GM12891 (cell line): Measurements from ENCODE around the gene INSIG1.

Experiments
- POLR2A ChIP-seq: IDR thresholded peaks from 2 replicates; pipeline ENCODE4 v1.6.1; 2011; ENCODE audit warnings: low read depth, low read length, control low read depth
- POLR2AphosphoS5 ChIP-seq: IDR thresholded peaks from 2 replicates; pipeline ENCODE4 v1.6.1; 2011; ENCODE audit warnings: low read depth, low read length, control low read depth
- POU2F2 ChIP-seq: IDR thresholded peaks from 2 replicates; pipeline ENCODE4 v1.6.1; 2011; ENCODE audit warnings: low read depth, mild to moderate bottlenecking, control low read depth, low read length, moderate library complexity
- TAF1 ChIP-seq: IDR thresholded peaks from 2 replicates; pipeline ENCODE4 v1.6.1; 2011; ENCODE audit warnings: low read depth, low read length, control low read depth

- TF ChIP-seq POLR2AphosphoS5 (no peak), POLR2A (no peak), TAF1 (no peak), POU2F2 (no peak)
These were observed 53.6 kb downstream of the INSIG1 start for GRCh38 chr7:155351120-155351870.
